Natural killer cell (primary cell): Measurements from ENCODE around the gene RFESD. TPM values are rescaled to one million over a fixed set of nuclear protein-coding genes. Genes with fewer than 3 reads are reported as not detected.
A peak's percentile ranks its signal among the peaks of the same experiment; 100 is the strongest.
"Not testable (repeated sequence)": the region's sequence is repeated elsewhere in the genome, so short reads cannot be mapped to it uniquely, and the experiment has no call there.

Source experiments
- ATAC-seq, 3 donors: fragments of 150-1000 bp in 2 of 3; fragments of 200-7000 bp in 1 of 3; cut with Tn5 transposase; 1 replicate in 1 of 3; 2 replicates in 2 of 3; pipeline ENCODE4 v1.10.0; 2021; ENCODE audit warnings: mild to moderate bottlenecking in 2 of 3, moderate library complexity in 2 of 3
- DNase-seq, 2 donors: peaks; one replicate each; pipeline versions ENCODE4 v3.0.0 to v3.0.0-alpha.2; 2013 to 2021; ENCODE audit warnings: mixed read lengths in 1 of 2
- H3K27ac ChIP-seq: one replicate; pipeline ENCODE4 v1.5.1; 2013; ENCODE audit warnings: mild to moderate bottlenecking, low read length
- H3K27me3 ChIP-seq: one replicate; pipeline ENCODE4 v1.6.1; 2013; ENCODE audit warnings: low read length; ENCODE audit not compliant: control insufficient read depth, insufficient read depth
- H3K36me3 ChIP-seq: one replicate; pipeline ENCODE4 v1.6.1; 2013; ENCODE audit warnings: low read length; ENCODE audit not compliant: control insufficient read depth, insufficient read depth
- H3K4me1 ChIP-seq: one replicate; pipeline ENCODE4 v1.6.1; 2013; ENCODE audit warnings: low read length; ENCODE audit not compliant: control insufficient read depth, insufficient read depth
- H3K4me3 ChIP-seq: one replicate; pipeline ENCODE4 v1.5.1; 2013; ENCODE audit warnings: low read length
- H3K9me3 ChIP-seq: one replicate; pipeline ENCODE4 v1.6.1; 2013; ENCODE audit warnings: low read length; ENCODE audit not compliant: control insufficient read depth, insufficient read depth
- H3K27ac Mint-ChIP-seq, 2 donors: one replicate each; pipeline ENCODE4 v1.8.0; 2022; ENCODE audit warnings: mild to moderate bottlenecking in 2 of 2, mixed read lengths in 2 of 2, moderate library complexity in 1 of 2
- H3K27me3 Mint-ChIP-seq, 2 donors: one replicate each; pipeline ENCODE4 v1.8.0; 2022; ENCODE audit warnings: low read depth in 2 of 2, mixed read lengths in 2 of 2
- H3K36me3 Mint-ChIP-seq: one replicate; pipeline ENCODE4 v1.8.0; 2022; ENCODE audit warnings: mixed read lengths
- H3K4me1 Mint-ChIP-seq, 2 donors: one replicate each; pipeline ENCODE4 v1.8.0; 2022; ENCODE audit warnings: mixed read lengths in 2 of 2
- H3K4me3 Mint-ChIP-seq: one replicate; pipeline ENCODE4 v1.8.0; 2022; ENCODE audit warnings: mild to moderate bottlenecking, moderate library complexity, mixed read lengths
- H3K9me3 Mint-ChIP-seq, 2 donors: one replicate each; pipeline ENCODE4 v1.8.0; 2022; ENCODE audit warnings: mixed read lengths in 2 of 2
- WGBS: methylation state at CpG from one replicate; pipeline ENCODE4 v1.1.7; 2013; ENCODE audit warnings: missing lambda C conversion rate; ENCODE audit not compliant: insufficient coverage; 5-methylcytosine and 5-hydroxymethylcytosine counted together
- intact Hi-C: fragments of 100-400 bp; cut with micrococcal nuclease; formaldehyde crosslinking; loops from one replicate; pipeline ENCODE4 v1.14.2; 2022
- total RNA-seq, 4 donors: library from RNA; stranded (reverse); fragments of 120-200 nt in 1 of 4; gene quantifications; one replicate each; pipeline versions ENCODE4 v1.2.3 to v1.2.4, GENCODE V29; 2013 to 2022
- TF ChIP-seq, protein P1 (sequence below): fragments of 200-600 bp; IDR thresholded peaks from one replicate; pipeline ENCODE4 v1.8.0; 2022; ENCODE audit warnings: antibody characterized with exemption

The RFESD gene
- total RNA-seq, 3 donors from 2014 or later (not counting 1 experiment from before 2014, with no cell fraction given), result 0.96 to 1.5 (median 1.4) TPM

DNA sequence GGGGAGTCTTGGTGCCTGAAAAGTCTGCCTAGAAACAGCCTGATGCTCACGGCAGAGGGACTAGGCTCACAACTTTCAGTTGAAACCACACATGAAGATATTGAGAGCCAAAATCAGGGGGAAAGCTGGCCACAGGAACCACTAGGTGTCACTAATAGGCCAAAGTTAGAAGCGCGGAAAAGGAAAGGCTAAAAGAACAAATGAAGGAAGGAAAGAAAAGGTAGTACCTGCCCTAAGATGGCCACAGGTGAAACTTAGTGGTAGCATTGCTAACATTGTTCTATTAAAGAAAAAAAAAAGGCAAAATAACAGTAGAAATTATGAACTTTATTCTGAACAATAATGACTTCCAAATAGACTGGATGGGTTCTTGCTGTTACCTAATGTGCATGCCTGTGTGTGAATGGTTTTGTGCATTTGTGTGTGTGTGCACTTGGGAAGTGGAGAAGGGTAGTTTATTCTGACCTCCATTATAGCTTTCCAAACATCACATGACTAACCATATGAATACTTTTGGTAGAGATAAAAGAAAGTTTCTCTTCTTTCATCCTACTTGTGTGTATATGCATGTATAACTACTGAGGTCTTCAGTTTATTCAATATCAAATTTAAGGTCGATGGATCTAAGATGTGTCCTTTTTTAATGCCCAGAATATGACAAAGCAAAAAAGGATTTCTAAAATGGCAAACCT, 2.1 kb upstream of the RFESD start:
- H3K4me3 ChIP-seq, result no peak overlapping the region
- H3K27ac Mint-ChIP-seq, result peak overlapping the region; percentile 37 to 79
- no peaks in the 10 kb centered on the region for H3K27me3 ChIP-seq
- no peaks in the 10 kb centered on the region for H3K9me3 Mint-ChIP-seq
- peak overlapping the region; percentile 7 for H3K4me3 Mint-ChIP-seq
- peak overlapping the region; percentile 22 for H3K27ac ChIP-seq
- intact Hi-C loops, result loop anchor here (5.0 kb wide), 4 partner anchors 178 to 1293 kb away; partner anchors contain the start of genes ELL2, GLRX and LNPEP
- no peaks in the 10 kb centered on the region for H3K36me3 ChIP-seq
- DNase-seq (peak in 1 of 2 donors; percentile 76), ATAC-seq (no peak)
- WGBS, result 20% methylated on average over 4 of the region's 4 CpGs
- H3K36me3 Mint-ChIP-seq, result no peaks in the 10 kb centered on the region
- no peaks in the 10 kb centered on the region for H3K27me3 Mint-ChIP-seq
- TF ChIP-seq, protein P1, sequence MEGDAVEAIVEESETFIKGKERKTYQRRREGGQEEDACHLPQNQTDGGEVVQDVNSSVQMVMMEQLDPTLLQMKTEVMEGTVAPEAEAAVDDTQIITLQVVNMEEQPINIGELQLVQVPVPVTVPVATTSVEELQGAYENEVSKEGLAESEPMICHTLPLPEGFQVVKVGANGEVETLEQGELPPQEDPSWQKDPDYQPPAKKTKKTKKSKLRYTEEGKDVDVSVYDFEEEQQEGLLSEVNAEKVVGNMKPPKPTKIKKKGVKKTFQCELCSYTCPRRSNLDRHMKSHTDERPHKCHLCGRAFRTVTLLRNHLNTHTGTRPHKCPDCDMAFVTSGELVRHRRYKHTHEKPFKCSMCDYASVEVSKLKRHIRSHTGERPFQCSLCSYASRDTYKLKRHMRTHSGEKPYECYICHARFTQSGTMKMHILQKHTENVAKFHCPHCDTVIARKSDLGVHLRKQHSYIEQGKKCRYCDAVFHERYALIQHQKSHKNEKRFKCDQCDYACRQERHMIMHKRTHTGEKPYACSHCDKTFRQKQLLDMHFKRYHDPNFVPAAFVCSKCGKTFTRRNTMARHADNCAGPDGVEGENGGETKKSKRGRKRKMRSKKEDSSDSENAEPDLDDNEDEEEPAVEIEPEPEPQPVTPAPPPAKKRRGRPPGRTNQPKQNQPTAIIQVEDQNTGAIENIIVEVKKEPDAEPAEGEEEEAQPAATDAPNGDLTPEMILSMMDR, result peak; percentile 2
- H3K4me1 ChIP-seq, result peaks cover 15% of the 10 kb centered on the region
- peaks cover 8 to 16% of the 10 kb centered on the region in 2 donors for H3K4me1 Mint-ChIP-seq
- no peaks in the 10 kb centered on the region for H3K9me3 ChIP-seq

DNA sequence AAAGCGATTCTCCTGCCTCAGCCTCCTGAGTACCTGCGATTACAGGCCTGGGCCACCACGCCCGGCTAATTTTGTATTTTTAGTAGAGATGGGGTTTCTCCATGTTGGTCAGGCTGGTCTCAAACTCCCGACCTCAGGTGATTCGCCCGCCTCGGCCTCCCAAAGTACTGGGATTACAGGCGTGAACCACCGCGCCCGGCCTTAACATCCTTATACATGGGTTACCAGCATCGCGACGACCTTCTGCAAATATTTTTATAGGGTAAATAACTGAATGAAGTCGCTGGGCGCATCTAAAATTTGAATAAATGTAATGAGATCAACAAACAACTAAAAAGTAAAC, 380 bp upstream of the RFESD start:
- H3K36me3 Mint-ChIP-seq, H3K9me3 Mint-ChIP-seq, H3K9me3 ChIP-seq, H3K27me3 ChIP-seq, H3K36me3 ChIP-seq, ATAC-seq, DNase-seq, H3K27me3 Mint-ChIP-seq: not testable (repeated sequence)
- H3K27ac ChIP-seq, result peak overlapping the region; percentile 91
- Mint-ChIP-seq H3K4me1 (peaks cover 8 to 16% of the 10 kb centered on the region in 2 donors), H3K4me3 (peak overlapping the region; percentile 83), H3K27ac (peak overlapping the region; percentile 85 to 95)
- peaks cover 15% of the 10 kb centered on the region for H3K4me1 ChIP-seq
- peak overlapping the region; percentile 25 for H3K4me3 ChIP-seq
- WGBS, result 95% methylated on average over 14 of the region's 17 CpGs
- intact Hi-C loops, result loop anchor here (1.0 to 5.0 kb wide), 4 partner anchors 85 to 1291 kb away; partner anchors contain the start of genes ARSK, GLRX, LNPEP and RHOBTB3

DNA sequence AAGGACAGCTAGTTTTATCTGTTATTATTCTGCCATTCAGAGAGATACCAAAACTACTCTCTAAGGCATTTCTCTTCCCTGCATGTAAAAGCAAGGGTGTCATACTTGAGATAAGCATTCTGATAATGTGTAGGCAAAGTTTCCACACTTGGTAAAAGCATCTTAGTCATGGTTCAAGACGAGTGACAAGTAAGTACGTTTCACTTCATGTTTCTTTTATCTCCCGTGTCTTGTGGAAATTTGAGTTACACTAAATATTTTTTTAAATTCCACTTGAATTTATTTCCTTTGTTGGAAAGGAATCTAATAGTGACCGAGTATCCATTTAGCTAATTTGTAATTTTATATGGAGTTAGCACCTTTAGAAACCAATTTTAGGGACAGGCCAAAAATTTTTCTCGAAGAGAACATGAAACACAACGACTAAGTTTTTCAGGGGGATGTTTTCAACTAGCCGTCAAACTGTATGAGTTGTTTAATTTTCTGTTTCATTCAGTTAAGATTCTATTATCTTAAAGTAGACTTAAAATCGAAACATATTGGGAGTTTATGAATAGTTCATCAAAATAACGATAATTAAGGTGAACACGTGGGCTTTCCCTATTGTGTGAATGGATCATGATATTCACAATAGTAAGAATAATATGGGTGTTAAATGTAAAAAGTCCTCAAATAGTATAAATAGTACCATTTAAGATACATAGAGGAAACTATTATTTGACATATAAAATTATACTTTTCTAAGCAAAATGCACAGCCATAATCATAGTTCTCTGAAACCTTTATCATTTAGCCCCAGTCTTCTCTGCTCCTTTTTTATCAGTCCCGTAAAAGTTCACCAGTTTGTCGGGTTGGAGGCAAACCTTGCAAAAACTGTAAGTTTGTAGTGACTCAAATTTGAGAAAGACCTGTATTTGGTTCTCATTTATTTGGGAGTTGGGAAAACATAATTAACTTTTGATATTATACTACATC, 1.6 kb downstream of the RFESD start:
- H3K4me1 Mint-ChIP-seq, result peaks cover 8 to 16% of the 10 kb centered on the region in 2 donors
- no peaks in the 10 kb centered on the region for H3K27me3 Mint-ChIP-seq
- no peaks in the 10 kb centered on the region for H3K9me3 ChIP-seq
- TF ChIP-seq, protein P1, result no peak
- no peaks in the 10 kb centered on the region for H3K9me3 Mint-ChIP-seq
- H3K4me1 ChIP-seq, result peaks cover 15% of the 10 kb centered on the region
- H3K27me3 ChIP-seq, result no peaks in the 10 kb centered on the region
- H3K4me3 ChIP-seq, result no peak overlapping the region
- H3K36me3 ChIP-seq, result peaks cover 2% of the 10 kb centered on the region
- DNase-seq, result peak in 1 of 2 donors; percentile 16
- 80% methylated on average over 7 of the region's 12 CpGs for WGBS
- no peaks in the 10 kb centered on the region for H3K36me3 Mint-ChIP-seq
- no peak for ATAC-seq
- H3K4me3 Mint-ChIP-seq, result peak overlapping the region; percentile 35
- intact Hi-C loops, result loop anchor here (2.0 to 5.0 kb wide), 3 partner anchors 83 to 1289 kb away; partner anchors contain the start of genes GLRX, LNPEP and RHOBTB3
- peak overlapping the region in 1 of 2 donors; percentile 85 for H3K27ac Mint-ChIP-seq
- no peak overlapping the region for H3K27ac ChIP-seq

DNA sequence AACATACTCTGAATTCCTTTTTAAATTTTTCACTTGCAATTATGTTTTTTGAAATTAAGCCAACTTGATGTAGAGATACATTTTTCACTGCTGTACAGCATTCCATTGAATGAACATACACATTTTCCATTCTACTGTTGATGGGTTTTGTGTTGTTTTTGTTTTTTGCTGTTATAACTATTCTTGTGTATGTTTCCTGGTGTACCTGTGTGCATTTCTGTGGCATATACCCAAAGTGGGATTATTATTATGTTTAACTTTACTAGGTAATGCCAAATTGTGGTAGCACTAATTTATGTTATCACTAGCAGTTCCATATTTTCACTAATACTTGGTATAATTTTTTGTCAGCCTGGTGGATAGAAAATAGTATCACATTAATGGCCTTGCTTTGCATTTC, 2.7 kb downstream of the RFESD start:
- no peaks in the 10 kb centered on the region for H3K9me3 ChIP-seq
- DNase-seq (no peak), ATAC-seq (no peak)
- no peaks in the 10 kb centered on the region for H3K27me3 Mint-ChIP-seq
- no peaks in the 10 kb centered on the region for H3K27me3 ChIP-seq
- H3K4me1 ChIP-seq, result peaks cover 13% of the 10 kb centered on the region
- H3K36me3 ChIP-seq, result peaks cover 5% of the 10 kb centered on the region
- no peaks in the 10 kb centered on the region for H3K9me3 Mint-ChIP-seq
- TF ChIP-seq, protein P1, result no peak
- no peak overlapping the region for H3K4me3 ChIP-seq
- no peaks in the 10 kb centered on the region for H3K36me3 Mint-ChIP-seq
- H3K27ac Mint-ChIP-seq, result peak overlapping the region in 1 of 2 donors; percentile 10
- H3K4me1 Mint-ChIP-seq, result peaks cover 4 to 13% of the 10 kb centered on the region in 2 donors
- intact Hi-C loops, result loop anchor here (5.0 kb wide), 2 partner anchors 173 to 1288 kb away; partner anchors contain the start of genes GLRX and LNPEP
- H3K4me3 Mint-ChIP-seq, result no peak overlapping the region
- H3K27ac ChIP-seq, result no peak overlapping the region
